ENCODE measurements around the gene PPARG. TPM values are rescaled to one million over a fixed set of nuclear protein-coding genes. Genes with fewer than 3 reads are reported as not detected.

The PPARG gene
- total RNA-seq, 1 experiment from 2014 or later = 0.79 TPM

DNA sequence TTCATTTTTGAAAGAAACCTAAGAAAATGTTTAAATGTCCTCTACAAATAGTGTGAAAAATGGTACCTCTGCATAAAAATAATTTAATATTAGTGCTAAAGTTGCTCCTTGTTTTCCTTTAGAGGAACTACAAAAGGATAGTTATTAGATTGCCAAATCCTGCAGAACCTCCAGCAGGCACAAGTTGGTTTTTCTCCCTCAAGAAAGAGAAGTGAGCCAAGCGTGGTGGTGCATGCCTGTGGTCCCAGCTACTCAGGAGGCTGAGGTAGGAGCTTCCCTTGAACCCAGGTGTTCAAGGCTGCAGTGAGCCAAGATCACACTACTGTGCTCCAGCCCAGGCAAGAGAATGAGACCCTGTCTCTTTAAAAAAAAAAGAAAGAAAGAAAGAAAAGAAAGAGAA is 110.4 kb downstream of the PPARG start:
- ChIA-PET CTCF (no interaction called here), POLR2A (no interaction called here)
- ATAC-seq (no peak), DNase-seq (ENCODE audit: low spot score) (no peak)
- Mint-ChIP-seq H3K27ac (no peak overlapping the region), H3K4me3 (no peak overlapping the region), H3K27me3 (ENCODE audit: low read depth) (no peaks in the 10 kb centered on the region; the same call in 1 of the 2 replicates), H3K9me3 (no peaks in the 10 kb centered on the region), H3K36me3 (no peaks in the 10 kb centered on the region), H3K4me1 (no peaks in the 10 kb centered on the region)
- TF ChIP-seq ZNF263 (CRISPR knock-in tag; IDR thresholded peaks at IDR 0.05; ENCODE audit: low read depth) (no peak), ZBTB21 (CRISPR knock-in tag; IDR thresholded peaks at IDR 0.05; ENCODE audit: borderline replicate concordance) (no peak), SP1 (CRISPR knock-in tag; conservative IDR thresholded peaks at IDR 0.05) (no peak), NR3C1 (CRISPR knock-in tag; conservative IDR thresholded peaks at IDR 0.05; ENCODE audit: low read depth) (no peak), ZNF425 (CRISPR knock-in tag; conservative IDR thresholded peaks at IDR 0.05) (no peak), ATF3 (CRISPR knock-in tag; conservative IDR thresholded peaks at IDR 0.05) (no peak), ZNF423 (CRISPR knock-in tag; IDR thresholded peaks at IDR 0.05) (no peak), CTCF (IDR thresholded peaks at IDR 0.05) (no peak)
- TF ChIP-seq, protein P1, sequence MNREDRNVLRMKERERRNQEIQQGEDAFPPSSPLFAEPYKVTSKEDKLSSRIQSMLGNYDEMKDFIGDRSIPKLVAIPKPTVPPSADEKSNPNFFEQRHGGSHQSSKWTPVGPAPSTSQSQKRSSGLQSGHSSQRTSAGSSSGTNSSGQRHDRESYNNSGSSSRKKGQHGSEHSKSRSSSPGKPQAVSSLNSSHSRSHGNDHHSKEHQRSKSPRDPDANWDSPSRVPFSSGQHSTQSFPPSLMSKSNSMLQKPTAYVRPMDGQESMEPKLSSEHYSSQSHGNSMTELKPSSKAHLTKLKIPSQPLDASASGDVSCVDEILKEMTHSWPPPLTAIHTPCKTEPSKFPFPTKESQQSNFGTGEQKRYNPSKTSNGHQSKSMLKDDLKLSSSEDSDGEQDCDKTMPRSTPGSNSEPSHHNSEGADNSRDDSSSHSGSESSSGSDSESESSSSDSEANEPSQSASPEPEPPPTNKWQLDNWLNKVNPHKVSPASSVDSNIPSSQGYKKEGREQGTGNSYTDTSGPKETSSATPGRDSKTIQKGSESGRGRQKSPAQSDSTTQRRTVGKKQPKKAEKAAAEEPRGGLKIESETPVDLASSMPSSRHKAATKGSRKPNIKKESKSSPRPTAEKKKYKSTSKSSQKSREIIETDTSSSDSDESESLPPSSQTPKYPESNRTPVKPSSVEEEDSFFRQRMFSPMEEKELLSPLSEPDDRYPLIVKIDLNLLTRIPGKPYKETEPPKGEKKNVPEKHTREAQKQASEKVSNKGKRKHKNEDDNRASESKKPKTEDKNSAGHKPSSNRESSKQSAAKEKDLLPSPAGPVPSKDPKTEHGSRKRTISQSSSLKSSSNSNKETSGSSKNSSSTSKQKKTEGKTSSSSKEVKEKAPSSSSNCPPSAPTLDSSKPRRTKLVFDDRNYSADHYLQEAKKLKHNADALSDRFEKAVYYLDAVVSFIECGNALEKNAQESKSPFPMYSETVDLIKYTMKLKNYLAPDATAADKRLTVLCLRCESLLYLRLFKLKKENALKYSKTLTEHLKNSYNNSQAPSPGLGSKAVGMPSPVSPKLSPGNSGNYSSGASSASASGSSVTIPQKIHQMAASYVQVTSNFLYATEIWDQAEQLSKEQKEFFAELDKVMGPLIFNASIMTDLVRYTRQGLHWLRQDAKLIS (CRISPR knock-in tag; IDR thresholded peaks at IDR 0.05; ENCODE audit: borderline replicate concordance) = no peak

DNA sequence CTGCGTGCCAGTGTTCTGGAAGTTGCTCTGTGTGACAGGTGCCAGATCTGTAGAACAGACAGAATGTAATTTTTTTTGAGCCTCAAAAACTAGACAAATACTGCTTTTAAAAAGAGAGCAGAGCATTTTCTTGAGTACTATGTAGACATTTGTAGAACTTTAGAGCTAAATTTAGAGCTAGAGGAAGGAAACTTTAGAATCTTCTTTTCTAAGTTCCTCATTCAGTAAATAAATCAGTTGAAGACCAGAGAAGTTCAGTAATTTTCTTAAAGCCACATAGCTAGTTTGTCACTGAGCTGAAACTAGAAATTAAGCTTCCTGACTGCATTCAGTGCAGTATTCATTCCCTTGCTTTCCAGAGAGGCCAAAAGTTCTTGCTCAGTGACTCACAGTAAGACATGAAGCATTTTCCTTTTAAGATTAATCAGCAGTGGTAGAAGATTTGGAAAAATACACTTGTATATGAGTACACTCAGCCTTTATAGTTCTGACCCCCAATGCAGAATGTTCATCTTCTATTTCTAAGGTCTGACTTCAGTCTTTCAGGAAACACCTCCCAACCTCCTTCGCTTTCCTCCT is 111.8 kb downstream of the PPARG start:
- H3K27ac Mint-ChIP-seq = no peak overlapping the region; the same call in 1 of the 2 replicates
- POLR2A ChIA-PET = no interaction called here
- DNase-seq (ENCODE audit: low spot score) (no peak), ATAC-seq (no peak)
- CTCF ChIA-PET = no interaction called here
- no peaks in the 10 kb centered on the region for H3K36me3 Mint-ChIP-seq
- H3K4me1 Mint-ChIP-seq = no peaks in the 10 kb centered on the region
- TF ChIP-seq ARID4B (CRISPR knock-in tag; IDR thresholded peaks at IDR 0.05; ENCODE audit: borderline replicate concordance) (no peak), FOXP4 (CRISPR knock-in tag; IDR thresholded peaks at IDR 0.05) (no peak), NFATC4 (CRISPR knock-in tag; IDR thresholded peaks at IDR 0.05) (no peak), IRF2 (CRISPR knock-in tag; IDR thresholded peaks at IDR 0.05; ENCODE audit: borderline replicate concordance, low read depth) (no peak), ZNF671 (CRISPR knock-in tag; IDR thresholded peaks at IDR 0.05) (no peak), MXD4 (CRISPR knock-in tag; IDR thresholded peaks at IDR 0.05; ENCODE audit: borderline replicate concordance) (no peak), MYBL2 (CRISPR knock-in tag; IDR thresholded peaks at IDR 0.05) (no peak)
- no peaks in the 10 kb centered on the region for H3K9me3 Mint-ChIP-seq
- H3K4me3 Mint-ChIP-seq = no peak overlapping the region
- H3K27me3 Mint-ChIP-seq (ENCODE audit: low read depth) = no peaks in the 10 kb centered on the region; the same call in 1 of the 2 replicates
